Measurements from ENCODE around the gene ACY1.

The ACY1 gene

DNA sequence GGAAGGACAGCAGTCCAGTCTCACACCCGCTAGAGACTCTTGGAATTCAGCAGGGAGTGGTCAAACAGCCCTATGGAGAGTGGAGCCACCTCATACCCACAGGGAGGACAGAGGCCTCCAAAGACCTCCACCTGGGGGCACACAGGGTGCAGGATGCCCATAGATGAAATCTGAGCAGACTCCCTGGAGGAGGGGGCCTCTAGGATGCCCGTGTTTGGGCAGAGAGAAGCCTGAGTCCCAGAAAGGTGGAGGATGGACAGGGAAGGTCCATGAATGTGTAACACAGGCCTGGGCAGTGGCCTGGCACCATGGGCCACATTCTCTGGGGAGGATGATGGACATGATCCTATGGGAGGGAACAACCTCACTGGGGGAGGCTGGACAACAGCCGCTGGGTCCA lies 51.3 kb downstream of the ACY1 start:
- no peak overlapping the region for H3K4me3 ChIP-seq (ENCODE audit: low read depth, low read length)
- no peak for DNase-seq (ENCODE audit: low read depth)
- TF ChIP-seq, protein P1, sequence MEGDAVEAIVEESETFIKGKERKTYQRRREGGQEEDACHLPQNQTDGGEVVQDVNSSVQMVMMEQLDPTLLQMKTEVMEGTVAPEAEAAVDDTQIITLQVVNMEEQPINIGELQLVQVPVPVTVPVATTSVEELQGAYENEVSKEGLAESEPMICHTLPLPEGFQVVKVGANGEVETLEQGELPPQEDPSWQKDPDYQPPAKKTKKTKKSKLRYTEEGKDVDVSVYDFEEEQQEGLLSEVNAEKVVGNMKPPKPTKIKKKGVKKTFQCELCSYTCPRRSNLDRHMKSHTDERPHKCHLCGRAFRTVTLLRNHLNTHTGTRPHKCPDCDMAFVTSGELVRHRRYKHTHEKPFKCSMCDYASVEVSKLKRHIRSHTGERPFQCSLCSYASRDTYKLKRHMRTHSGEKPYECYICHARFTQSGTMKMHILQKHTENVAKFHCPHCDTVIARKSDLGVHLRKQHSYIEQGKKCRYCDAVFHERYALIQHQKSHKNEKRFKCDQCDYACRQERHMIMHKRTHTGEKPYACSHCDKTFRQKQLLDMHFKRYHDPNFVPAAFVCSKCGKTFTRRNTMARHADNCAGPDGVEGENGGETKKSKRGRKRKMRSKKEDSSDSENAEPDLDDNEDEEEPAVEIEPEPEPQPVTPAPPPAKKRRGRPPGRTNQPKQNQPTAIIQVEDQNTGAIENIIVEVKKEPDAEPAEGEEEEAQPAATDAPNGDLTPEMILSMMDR (conservative IDR thresholded peaks at IDR 0.05; ENCODE audit: low read depth, low read length): no peak

DNA sequence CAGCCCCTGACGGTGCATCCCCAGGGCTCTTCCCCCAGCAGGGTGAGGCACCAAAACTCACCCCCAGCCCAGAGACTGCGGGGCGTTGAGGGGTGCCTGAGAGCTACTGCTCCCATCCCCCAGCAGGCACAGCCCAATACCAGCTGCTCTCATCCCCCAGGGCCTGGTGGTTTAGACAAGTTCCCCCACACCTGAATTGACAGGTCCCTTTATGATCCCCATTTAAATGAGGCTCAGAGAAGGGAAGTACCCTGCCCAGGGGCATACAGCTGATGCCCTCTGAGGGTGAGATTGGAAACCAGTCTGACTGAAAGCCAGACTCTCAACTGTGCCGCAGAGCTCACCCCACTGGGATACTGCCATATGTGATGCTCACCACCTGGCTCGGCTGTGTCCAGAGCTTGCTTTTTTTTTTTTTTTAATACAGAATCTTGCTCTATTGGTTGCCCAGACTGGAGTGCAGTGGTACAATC lies 52.9 kb downstream of the ACY1 start:
- TF ChIP-seq, protein P1 (conservative IDR thresholded peaks at IDR 0.05; ENCODE audit: low read depth, low read length): no peak
- H3K4me3 ChIP-seq (ENCODE audit: low read depth, low read length): no peak overlapping the region
- no peak for DNase-seq (ENCODE audit: low read depth)

DNA sequence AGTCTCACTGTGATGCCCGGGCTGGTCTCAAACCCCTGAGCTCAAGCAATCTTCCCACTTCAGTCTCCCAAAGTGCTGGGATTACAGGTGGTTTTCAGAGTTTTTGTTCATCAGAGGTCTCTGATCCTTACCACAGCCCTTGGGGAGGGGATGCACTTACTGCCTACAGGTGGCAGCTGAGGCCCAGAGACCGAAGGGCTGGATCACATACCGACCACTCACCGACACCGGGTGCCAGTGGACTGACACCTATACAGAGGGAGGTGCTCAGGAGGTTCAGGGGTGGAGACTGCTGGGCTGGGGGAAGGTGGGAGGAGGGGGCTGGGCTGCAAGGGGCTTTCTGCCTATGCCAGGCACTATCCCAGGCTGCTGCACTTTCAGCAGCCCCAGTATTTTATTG lies 53.5 kb downstream of the ACY1 start:
- H3K4me3 ChIP-seq (ENCODE audit: low read depth, low read length): no peak overlapping the region
- DNase-seq (ENCODE audit: low read depth): no peak

DNA sequence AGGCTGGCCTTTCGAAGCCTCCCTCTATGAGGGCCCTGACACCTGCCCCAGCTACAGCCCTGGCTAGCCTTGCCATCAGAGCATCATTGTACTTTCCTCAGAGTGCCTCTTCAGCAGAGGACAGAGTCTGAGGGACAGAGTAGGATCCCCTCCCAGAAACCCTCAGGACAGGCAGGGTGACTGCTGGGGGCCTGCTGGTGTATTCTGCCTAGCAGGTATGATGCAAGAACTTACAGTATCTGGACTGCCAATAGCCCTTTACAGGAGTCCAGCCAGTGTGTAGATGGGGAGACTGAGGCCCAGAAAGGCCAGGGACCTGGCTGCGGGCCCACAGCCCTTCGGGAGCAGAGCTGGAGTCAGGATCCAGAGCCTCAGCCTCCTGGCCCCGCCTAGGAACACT lies 54.0 kb downstream of the ACY1 start:
- DNase-seq (ENCODE audit: low read depth): no peak
- TF ChIP-seq, protein P1 (conservative IDR thresholded peaks at IDR 0.05; ENCODE audit: low read depth, low read length): no peak
- no peak overlapping the region for H3K4me3 ChIP-seq (ENCODE audit: low read depth, low read length)

More for the DNA sequence above, 53.5 kb downstream of the ACY1 start:
- TF ChIP-seq, protein P1 (conservative IDR thresholded peaks at IDR 0.05; ENCODE audit: low read depth, low read length): peak; percentile 10

DNA sequence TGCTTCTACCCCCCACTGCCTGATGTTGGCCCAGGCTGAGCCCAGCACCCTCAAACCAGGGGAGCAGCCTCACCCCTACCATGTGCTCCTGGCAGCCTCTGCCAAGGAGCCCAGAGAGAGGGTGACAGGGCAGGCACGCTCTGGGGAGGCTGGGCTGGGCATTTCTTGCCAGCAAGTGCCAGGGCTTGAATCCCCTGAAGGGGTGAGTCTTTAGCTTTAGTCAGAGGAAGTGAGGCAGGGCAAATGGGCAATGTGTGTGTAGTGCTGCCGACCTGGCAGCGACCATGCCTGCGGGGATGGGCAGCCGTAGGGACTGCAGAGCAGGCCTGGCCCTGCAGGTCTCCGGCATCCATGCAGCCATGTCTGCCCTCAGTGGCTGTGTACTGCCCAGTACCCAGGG lies 54.9 kb downstream of the ACY1 start:
- DNase-seq (ENCODE audit: low read depth): no peak
- TF ChIP-seq, protein P1 (conservative IDR thresholded peaks at IDR 0.05; ENCODE audit: low read depth, low read length): no peak
- H3K4me3 ChIP-seq (ENCODE audit: low read depth, low read length): no peak overlapping the region

Measured in choroid plexus epithelial cell (primary cell).